ENCODE measurements around the gene ZBTB18.

The ZBTB18 gene

DNA sequence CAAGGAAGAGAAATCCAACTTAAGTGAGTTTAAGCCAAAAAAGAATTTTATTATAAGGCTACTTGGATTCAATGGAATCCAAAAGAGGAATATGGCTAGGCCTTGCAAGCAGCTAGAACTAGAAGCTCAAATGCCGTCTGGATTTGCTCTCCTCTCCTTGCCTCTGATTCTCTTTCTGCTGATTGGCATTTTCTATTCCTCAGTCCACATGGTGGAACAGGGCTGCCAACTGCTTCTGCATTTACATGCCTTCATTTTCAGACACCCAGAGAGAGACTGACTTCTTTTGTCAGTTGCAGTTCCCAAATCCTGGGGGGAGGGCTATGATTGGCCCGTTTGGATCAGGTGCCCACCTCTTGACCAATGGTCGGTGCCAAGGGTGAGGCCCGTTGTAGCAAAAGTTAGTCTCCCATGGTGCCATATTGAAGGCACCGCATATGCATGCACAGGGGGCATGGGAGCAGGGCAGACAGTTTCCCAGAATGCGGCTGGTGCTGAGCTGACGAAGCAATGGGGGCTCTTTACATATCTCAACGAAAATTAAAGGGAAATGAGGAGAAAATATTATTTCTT, 18.3 kb downstream of the ZBTB18 start:
- no peak overlapping the region for H3K4me3 ChIP-seq (replicated peaks; ENCODE audit: insufficient read depth, low read length)
- no peak overlapping the region for H3K27ac ChIP-seq (replicated peaks)
- H3K27me3 ChIP-seq (ENCODE audit: insufficient read depth, poor library complexity, severe bottlenecking), result no peaks in the 10 kb centered on the region
- TF ChIP-seq, protein P1, sequence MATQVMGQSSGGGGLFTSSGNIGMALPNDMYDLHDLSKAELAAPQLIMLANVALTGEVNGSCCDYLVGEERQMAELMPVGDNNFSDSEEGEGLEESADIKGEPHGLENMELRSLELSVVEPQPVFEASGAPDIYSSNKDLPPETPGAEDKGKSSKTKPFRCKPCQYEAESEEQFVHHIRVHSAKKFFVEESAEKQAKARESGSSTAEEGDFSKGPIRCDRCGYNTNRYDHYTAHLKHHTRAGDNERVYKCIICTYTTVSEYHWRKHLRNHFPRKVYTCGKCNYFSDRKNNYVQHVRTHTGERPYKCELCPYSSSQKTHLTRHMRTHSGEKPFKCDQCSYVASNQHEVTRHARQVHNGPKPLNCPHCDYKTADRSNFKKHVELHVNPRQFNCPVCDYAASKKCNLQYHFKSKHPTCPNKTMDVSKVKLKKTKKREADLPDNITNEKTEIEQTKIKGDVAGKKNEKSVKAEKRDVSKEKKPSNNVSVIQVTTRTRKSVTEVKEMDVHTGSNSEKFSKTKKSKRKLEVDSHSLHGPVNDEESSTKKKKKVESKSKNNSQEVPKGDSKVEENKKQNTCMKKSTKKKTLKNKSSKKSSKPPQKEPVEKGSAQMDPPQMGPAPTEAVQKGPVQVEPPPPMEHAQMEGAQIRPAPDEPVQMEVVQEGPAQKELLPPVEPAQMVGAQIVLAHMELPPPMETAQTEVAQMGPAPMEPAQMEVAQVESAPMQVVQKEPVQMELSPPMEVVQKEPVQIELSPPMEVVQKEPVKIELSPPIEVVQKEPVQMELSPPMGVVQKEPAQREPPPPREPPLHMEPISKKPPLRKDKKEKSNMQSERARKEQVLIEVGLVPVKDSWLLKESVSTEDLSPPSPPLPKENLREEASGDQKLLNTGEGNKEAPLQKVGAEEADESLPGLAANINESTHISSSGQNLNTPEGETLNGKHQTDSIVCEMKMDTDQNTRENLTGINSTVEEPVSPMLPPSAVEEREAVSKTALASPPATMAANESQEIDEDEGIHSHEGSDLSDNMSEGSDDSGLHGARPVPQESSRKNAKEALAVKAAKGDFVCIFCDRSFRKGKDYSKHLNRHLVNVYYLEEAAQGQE (IDR thresholded peaks at IDR 0.05; ENCODE audit: insufficient replicate concordance, low read depth), result no peak
- TF ChIP-seq SPI1 (IDR thresholded peaks at IDR 0.05; ENCODE audit: borderline replicate concordance, low read depth), result no peak
- TF ChIP-seq, protein P2, sequence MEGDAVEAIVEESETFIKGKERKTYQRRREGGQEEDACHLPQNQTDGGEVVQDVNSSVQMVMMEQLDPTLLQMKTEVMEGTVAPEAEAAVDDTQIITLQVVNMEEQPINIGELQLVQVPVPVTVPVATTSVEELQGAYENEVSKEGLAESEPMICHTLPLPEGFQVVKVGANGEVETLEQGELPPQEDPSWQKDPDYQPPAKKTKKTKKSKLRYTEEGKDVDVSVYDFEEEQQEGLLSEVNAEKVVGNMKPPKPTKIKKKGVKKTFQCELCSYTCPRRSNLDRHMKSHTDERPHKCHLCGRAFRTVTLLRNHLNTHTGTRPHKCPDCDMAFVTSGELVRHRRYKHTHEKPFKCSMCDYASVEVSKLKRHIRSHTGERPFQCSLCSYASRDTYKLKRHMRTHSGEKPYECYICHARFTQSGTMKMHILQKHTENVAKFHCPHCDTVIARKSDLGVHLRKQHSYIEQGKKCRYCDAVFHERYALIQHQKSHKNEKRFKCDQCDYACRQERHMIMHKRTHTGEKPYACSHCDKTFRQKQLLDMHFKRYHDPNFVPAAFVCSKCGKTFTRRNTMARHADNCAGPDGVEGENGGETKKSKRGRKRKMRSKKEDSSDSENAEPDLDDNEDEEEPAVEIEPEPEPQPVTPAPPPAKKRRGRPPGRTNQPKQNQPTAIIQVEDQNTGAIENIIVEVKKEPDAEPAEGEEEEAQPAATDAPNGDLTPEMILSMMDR (IDR thresholded peaks at IDR 0.05; ENCODE audit: insufficient read depth, low read length), result no peak
- TF ChIP-seq POLR2AphosphoS5 (IDR thresholded peaks at IDR 0.05; ENCODE audit: low read depth), result no peak
- no peak for TF ChIP-seq GABPA (IDR thresholded peaks at IDR 0.05; ENCODE audit: low read depth)
- no peak for DNase-seq (ENCODE audit: low read depth in 1 of 2, low spot score in 1 of 2)

DNA sequence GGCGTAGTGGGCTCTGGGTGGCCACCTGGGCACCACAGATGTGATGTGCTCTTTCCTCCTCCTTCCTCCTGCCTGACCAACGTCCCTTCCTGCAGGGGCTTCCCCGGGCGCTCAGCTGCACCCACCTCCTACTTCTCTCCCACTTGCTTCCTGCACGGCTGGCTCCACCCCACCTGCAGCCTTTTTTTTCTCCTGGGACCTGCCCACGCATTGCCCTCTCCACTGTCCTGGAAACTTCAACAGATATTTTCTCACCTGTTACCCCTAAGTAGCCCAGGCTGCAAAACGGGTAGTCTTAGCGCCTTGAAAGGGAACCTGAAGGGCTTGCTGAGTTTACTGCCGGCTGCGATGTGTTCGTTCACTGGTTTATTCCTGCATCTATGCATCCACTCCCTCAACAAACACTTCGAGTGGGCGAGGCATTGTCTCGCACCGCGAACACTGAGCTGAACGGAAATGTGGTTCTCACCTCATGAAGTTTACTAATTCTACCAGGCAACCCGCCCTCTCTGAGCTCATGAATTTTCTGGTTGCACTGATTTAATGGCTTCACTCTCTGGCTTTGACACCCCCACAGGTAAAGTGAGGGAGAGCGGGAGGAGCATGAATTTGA, 23.6 kb downstream of the ZBTB18 start:
- DNase-seq (ENCODE audit: low read depth in 1 of 2, low spot score in 1 of 2), result no peak
- H3K27me3 ChIP-seq (ENCODE audit: insufficient read depth, poor library complexity, severe bottlenecking), result peaks cover 13% of the 10 kb centered on the region
- no peak overlapping the region for H3K4me3 ChIP-seq (replicated peaks; ENCODE audit: insufficient read depth, low read length)
- H3K27ac ChIP-seq (replicated peaks), result no peak overlapping the region
- no peak for TF ChIP-seq SPI1 (IDR thresholded peaks at IDR 0.05; ENCODE audit: borderline replicate concordance, low read depth)
- TF ChIP-seq, protein P2 (IDR thresholded peaks at IDR 0.05; ENCODE audit: insufficient read depth, low read length), result no peak

DNA sequence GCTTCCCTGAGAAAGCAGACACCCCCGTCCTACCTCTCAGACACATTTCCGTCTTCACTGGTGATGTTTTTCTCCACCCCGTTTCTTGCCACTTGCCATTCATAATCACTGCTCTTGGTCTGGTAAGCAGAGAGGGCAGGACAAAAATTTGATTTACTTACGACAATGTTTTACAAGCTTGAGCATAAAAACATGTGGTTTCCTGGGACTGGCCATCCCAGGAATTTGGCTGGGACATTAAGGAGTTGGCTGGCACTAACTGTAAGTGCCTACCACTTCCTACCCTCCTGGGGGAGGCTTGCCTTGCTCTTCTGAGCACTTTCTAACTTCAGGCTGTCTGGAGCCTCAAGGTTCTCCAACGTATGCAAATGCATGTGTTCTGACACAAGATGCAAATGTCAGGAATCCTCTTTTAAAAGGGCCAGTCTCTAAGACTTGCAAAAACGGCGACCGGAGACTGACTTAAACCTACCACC, 24.2 kb downstream of the ZBTB18 start:
- Histone ChIP-seq H3K27me3 (ENCODE audit: insufficient read depth, poor library complexity, severe bottlenecking) (peaks cover 13% of the 10 kb centered on the region), H3K4me3 (replicated peaks; ENCODE audit: insufficient read depth, low read length) (no peak overlapping the region), H3K27ac (replicated peaks) (no peak overlapping the region)
- TF ChIP-seq GABPA (IDR thresholded peaks at IDR 0.05; ENCODE audit: low read depth), result no peak
- no peak for TF ChIP-seq SPI1 (IDR thresholded peaks at IDR 0.05; ENCODE audit: borderline replicate concordance, low read depth)
- TF ChIP-seq, protein P2 (IDR thresholded peaks at IDR 0.05; ENCODE audit: insufficient read depth, low read length), result no peak
- TF ChIP-seq POLR2AphosphoS5 (IDR thresholded peaks at IDR 0.05; ENCODE audit: low read depth), result no peak
- TF ChIP-seq, protein P1 (IDR thresholded peaks at IDR 0.05; ENCODE audit: insufficient replicate concordance, low read depth), result no peak
- no peak for DNase-seq (ENCODE audit: low read depth in 1 of 2, low spot score in 1 of 2)
